Glutamatergic neuron (in vitro differentiated cells): ENCODE data around the gene HHIPL1. TPM values are rescaled to one million over a fixed set of nuclear protein-coding genes. Genes with fewer than 3 reads are reported as not detected.

ENCODE experiments used
- DNase-seq: peaks from one replicate; pipeline ENCODE4 v3.0.0; 2022
- H3K27ac Mint-ChIP-seq: one replicate; pipeline ENCODE4 v1.8.0; 2020; ENCODE audit warnings: mild to moderate bottlenecking, mixed read lengths, inconsistent platforms; ENCODE audit not compliant: unreplicated experiment
- H3K27me3 Mint-ChIP-seq: one replicate; pipeline ENCODE4 v1.8.0; 2020; ENCODE audit warnings: mild to moderate bottlenecking, moderate library complexity, mixed read lengths, inconsistent platforms; ENCODE audit not compliant: unreplicated experiment
- H3K36me3 Mint-ChIP-seq: one replicate; pipeline ENCODE4 v1.8.0; 2020; ENCODE audit warnings: mild to moderate bottlenecking, mixed read lengths, inconsistent platforms; ENCODE audit not compliant: unreplicated experiment
- H3K4me1 Mint-ChIP-seq: one replicate; pipeline ENCODE4 v1.8.0; 2020; ENCODE audit warnings: mild to moderate bottlenecking, low read depth, mixed read lengths, inconsistent platforms; ENCODE audit not compliant: unreplicated experiment
- H3K4me3 Mint-ChIP-seq: one replicate; pipeline ENCODE4 v1.8.0; 2020; ENCODE audit warnings: mild to moderate bottlenecking, mixed read lengths, inconsistent platforms; ENCODE audit not compliant: unreplicated experiment
- H3K9me3 Mint-ChIP-seq: one replicate; pipeline ENCODE4 v1.8.0; 2020; ENCODE audit warnings: mild to moderate bottlenecking, moderate library complexity, mixed read lengths, inconsistent platforms; ENCODE audit not compliant: unreplicated experiment
- CTCF ChIP-seq: fragments of 200-600 bp; sonication (generic); IDR thresholded peaks from one replicate; pipeline ENCODE4 v1.5.0; 2021; ENCODE audit not compliant: partially characterized antibody, unreplicated experiment
- total RNA-seq: library from RNA; stranded (reverse); fragmentation: NEBNext Ultra II Directional; extraction: Animal tissue kit (Norgen Biotek cat#: 25700); gene quantifications from one replicate; pipeline ENCODE4 v1.2.1, GENCODE V29; 2021; ENCODE audit not compliant: unreplicated experiment

Gene HHIPL1
- total RNA-seq, 1 donor from 2014 or later, result 0.47 TPM

- peaks cover 2% of the 10 kb centered on the region for H3K36me3 Mint-ChIP-seq
- no peak for TF ChIP-seq CTCF
- peaks cover 11% of the 10 kb centered on the region for H3K9me3 Mint-ChIP-seq
- peaks cover 9% of the 10 kb centered on the region for H3K4me1 Mint-ChIP-seq
- no peak overlapping the region for H3K27ac Mint-ChIP-seq
- DNase-seq, result no peak
- peaks cover 1% of the 10 kb centered on the region for H3K27me3 Mint-ChIP-seq
- H3K4me3 Mint-ChIP-seq, result no peak overlapping the region
Measured at GRCh38 chr14:99717682-99718013, 72.7 kb downstream of the HHIPL1 start.

GRCh38 chr14:99718031-99718810 is 73.3 kb downstream of the HHIPL1 start:
- DNase-seq, result no peak
- Mint-ChIP-seq H3K27me3 (peaks cover 1% of the 10 kb centered on the region), H3K36me3 (no peaks in the 10 kb centered on the region), H3K27ac (no peak overlapping the region), H3K4me3 (no peak overlapping the region), H3K4me1 (peaks cover 9% of the 10 kb centered on the region), H3K9me3 (peaks cover 8% of the 10 kb centered on the region)
- TF ChIP-seq CTCF, result no peak

GRCh38 chr14:99718811-99719192 is 73.9 kb downstream of the HHIPL1 start:
- no peak for TF ChIP-seq CTCF
- Mint-ChIP-seq H3K27ac (no peak overlapping the region), H3K4me3 (no peak overlapping the region), H3K4me1 (peaks cover 9% of the 10 kb centered on the region), H3K36me3 (no peaks in the 10 kb centered on the region), H3K9me3 (peaks cover 7% of the 10 kb centered on the region), H3K27me3 (peaks cover 1% of the 10 kb centered on the region)
- no peak for DNase-seq

- peaks cover 13% of the 10 kb centered on the region for H3K4me1 Mint-ChIP-seq
Measured at GRCh38 chr14:99720941-99721791, 76.2 kb downstream of the HHIPL1 start.

More at GRCh38 chr14:99720941-99721791, 76.2 kb downstream of the HHIPL1 start:
- no peaks in the 10 kb centered on the region for H3K36me3 Mint-ChIP-seq
- H3K27ac Mint-ChIP-seq, result no peak overlapping the region
- H3K9me3 Mint-ChIP-seq, result peaks cover 8% of the 10 kb centered on the region
- H3K4me3 Mint-ChIP-seq, result no peak overlapping the region
- no peak for DNase-seq
- no peak for TF ChIP-seq CTCF
- H3K27me3 Mint-ChIP-seq, result peaks cover 1% of the 10 kb centered on the region
